ENCODE measurements around the gene HGS. TPM values are rescaled to one million over a fixed set of nuclear protein-coding genes. Genes with fewer than 3 reads are reported as not detected.

Gene HGS
- total and polyA plus RNA-seq, 2 of the 13 experiments (the other 11 are each of a cell fraction or from before 2014, with no cell fraction given): 73.3 to 78.1 TPM

DNA sequence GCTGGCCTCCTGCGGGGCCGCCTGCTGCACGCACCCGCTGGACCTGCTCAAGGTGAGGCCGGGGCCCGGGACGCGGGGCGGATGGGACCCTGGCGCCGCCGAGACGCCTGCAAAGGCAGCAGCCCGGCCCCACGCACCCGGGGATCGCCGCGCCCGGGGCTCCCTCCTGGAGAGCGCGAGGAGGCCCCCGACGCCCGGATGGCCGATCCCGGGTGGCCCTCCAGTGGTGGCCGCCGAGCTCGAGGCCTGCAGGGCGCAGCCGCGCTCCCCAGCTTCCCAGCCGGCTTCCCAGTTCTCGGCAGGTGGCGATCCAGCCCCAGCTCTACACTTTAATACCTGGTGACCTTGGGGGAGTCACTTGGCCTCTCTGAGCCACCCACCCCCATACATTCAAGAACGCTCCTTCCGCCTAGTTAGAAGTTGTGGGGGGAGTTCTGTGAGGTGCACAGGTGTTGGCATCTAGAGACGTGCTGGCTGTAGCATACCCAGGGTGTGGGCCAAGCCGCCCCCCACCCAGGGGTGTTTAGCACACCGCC, 28.7 kb downstream of the HGS start (continued):
- TF ChIP-seq, protein P1, sequence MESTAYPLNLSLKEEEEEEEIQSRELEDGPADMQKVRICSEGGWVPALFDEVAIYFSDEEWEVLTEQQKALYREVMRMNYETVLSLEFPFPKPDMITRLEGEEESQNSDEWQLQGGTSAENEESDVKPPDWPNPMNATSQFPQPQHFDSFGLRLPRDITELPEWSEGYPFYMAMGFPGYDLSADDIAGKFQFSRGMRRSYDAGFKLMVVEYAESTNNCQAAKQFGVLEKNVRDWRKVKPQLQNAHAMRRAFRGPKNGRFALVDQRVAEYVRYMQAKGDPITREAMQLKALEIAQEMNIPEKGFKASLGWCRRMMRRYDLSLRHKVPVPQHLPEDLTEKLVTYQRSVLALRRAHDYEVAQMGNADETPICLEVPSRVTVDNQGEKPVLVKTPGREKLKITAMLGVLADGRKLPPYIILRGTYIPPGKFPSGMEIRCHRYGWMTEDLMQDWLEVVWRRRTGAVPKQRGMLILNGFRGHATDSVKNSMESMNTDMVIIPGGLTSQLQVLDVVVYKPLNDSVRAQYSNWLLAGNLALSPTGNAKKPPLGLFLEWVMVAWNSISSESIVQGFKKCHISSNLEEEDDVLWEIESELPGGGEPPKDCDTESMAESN (CRISPR knock-in tag; conservative IDR thresholded peaks at IDR 0.05): peak; percentile 66; the same call in 1 of the 2 replicates
- peak; percentile 5 for TF ChIP-seq TEAD3 (CRISPR knock-in tag; optimal IDR thresholded peaks at IDR 0.05; ENCODE audit: borderline replicate concordance)
- TF ChIP-seq, protein P2, sequence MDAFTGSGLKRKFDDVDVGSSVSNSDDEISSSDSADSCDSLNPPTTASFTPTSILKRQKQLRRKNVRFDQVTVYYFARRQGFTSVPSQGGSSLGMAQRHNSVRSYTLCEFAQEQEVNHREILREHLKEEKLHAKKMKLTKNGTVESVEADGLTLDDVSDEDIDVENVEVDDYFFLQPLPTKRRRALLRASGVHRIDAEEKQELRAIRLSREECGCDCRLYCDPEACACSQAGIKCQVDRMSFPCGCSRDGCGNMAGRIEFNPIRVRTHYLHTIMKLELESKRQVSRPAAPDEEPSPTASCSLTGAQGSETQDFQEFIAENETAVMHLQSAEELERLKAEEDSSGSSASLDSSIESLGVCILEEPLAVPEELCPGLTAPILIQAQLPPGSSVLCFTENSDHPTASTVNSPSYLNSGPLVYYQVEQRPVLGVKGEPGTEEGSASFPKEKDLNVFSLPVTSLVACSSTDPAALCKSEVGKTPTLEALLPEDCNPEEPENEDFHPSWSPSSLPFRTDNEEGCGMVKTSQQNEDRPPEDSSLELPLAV (CRISPR knock-in tag; conservative IDR thresholded peaks at IDR 0.05; ENCODE audit: low read depth): no peak
- peak; percentile 70; the same call in 1 of the 2 replicates for TF ChIP-seq ZNF567 (CRISPR knock-in tag; IDR thresholded peaks at IDR 0.05; ENCODE audit: borderline replicate concordance)
- no peak for TF ChIP-seq ZNF644 (CRISPR knock-in tag; IDR thresholded peaks at IDR 0.05; ENCODE audit: low read depth)
- TF ChIP-seq GABPB1 (CRISPR knock-in tag; IDR thresholded peaks at IDR 0.05): no peak
- no peak for TF ChIP-seq ZNF383 (CRISPR knock-in tag; IDR thresholded peaks at IDR 0.05; ENCODE audit: borderline replicate concordance)
- 0 out of 2 replicates have a peak, but pooled peaks have one; percentile 36 for TF ChIP-seq EEA1 (CRISPR knock-in tag; IDR thresholded peaks at IDR 0.05; ENCODE audit: borderline replicate concordance)
- TF ChIP-seq EP300 (IDR thresholded peaks at IDR 0.05; ENCODE audit: low read depth in 2 of 2, low read length in 2 of 2): no peak
- 0 out of 2 replicates have a peak, but pooled peaks have one; percentile 37 for TF ChIP-seq EP300 (CRISPR knock-in tag; IDR thresholded peaks at IDR 0.05; ENCODE audit: borderline replicate concordance)
- TF ChIP-seq ZNF510 (CRISPR knock-in tag; IDR thresholded peaks at IDR 0.05; ENCODE audit: low read depth): peak; percentile 51; the same call in 1 of the 2 replicates
- TF ChIP-seq KAT7 (CRISPR knock-in tag; IDR thresholded peaks at IDR 0.05; ENCODE audit: borderline replicate concordance): no peak
- TF ChIP-seq ZNF556 (CRISPR knock-in tag; IDR thresholded peaks at IDR 0.05; ENCODE audit: borderline replicate concordance): peak; percentile 72; the same call in 1 of the 2 replicates
- TF ChIP-seq, protein P3, sequence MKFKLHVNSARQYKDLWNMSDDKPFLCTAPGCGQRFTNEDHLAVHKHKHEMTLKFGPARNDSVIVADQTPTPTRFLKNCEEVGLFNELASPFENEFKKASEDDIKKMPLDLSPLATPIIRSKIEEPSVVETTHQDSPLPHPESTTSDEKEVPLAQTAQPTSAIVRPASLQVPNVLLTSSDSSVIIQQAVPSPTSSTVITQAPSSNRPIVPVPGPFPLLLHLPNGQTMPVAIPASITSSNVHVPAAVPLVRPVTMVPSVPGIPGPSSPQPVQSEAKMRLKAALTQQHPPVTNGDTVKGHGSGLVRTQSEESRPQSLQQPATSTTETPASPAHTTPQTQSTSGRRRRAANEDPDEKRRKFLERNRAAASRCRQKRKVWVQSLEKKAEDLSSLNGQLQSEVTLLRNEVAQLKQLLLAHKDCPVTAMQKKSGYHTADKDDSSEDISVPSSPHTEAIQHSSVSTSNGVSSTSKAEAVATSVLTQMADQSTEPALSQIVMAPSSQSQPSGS (CRISPR knock-in tag; IDR thresholded peaks at IDR 0.05): no peak
- TF ChIP-seq ZNF253 (CRISPR knock-in tag; IDR thresholded peaks at IDR 0.05; ENCODE audit: borderline replicate concordance): peak; percentile 69; the same call in 1 of the 2 replicates
- TF ChIP-seq, protein P4, sequence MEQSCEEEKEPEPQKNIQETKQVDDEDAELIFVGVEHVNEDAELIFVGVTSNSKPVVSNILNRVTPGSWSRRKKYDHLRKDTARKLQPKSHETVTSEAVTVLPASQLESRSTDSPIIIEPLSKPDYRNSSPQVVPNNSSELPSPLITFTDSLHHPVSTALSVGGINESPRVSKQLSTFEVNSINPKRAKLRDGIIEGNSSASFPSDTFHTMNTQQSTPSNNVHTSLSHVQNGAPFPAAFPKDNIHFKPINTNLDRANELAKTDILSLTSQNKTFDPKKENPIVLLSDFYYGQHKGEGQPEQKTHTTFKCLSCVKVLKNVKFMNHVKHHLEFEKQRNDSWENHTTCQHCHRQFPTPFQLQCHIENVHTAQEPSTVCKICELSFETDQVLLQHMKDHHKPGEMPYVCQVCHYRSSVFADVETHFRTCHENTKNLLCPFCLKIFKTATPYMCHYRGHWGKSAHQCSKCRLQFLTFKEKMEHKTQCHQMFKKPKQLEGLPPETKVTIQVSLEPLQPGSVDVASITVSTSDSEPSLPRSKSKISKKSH (CRISPR knock-in tag; IDR thresholded peaks at IDR 0.05; ENCODE audit: borderline replicate concordance): peak; percentile 72; the same call in 1 of the 2 replicates
- TF ChIP-seq CHD2 (IDR thresholded peaks at IDR 0.05; ENCODE audit: low read depth, low read length): no peak
- no peak for TF ChIP-seq SP1 (IDR thresholded peaks at IDR 0.05)
- TF ChIP-seq SP1 (CRISPR knock-in tag; IDR thresholded peaks at IDR 0.05): 0 out of 2 replicates have a peak, but pooled peaks have one; percentile 3
- 0 out of 2 replicates have a peak, but pooled peaks have one; percentile 10 for TF ChIP-seq DR1 (CRISPR knock-in tag; IDR thresholded peaks at IDR 0.05)
- 0 out of 2 replicates have a peak, but pooled peaks have one; percentile 25 for TF ChIP-seq ZNF713 (CRISPR knock-in tag; IDR thresholded peaks at IDR 0.05)
- TF ChIP-seq ZFYVE20 (CRISPR knock-in tag; IDR thresholded peaks at IDR 0.05; ENCODE audit: borderline replicate concordance, low read depth): peak; percentile 9; the same call in 1 of the 2 replicates
- no peak for TF ChIP-seq ELF1 (CRISPR knock-in tag; IDR thresholded peaks at IDR 0.05)
